ENCODE results near the gene DNER.

DNER gene

DNA sequence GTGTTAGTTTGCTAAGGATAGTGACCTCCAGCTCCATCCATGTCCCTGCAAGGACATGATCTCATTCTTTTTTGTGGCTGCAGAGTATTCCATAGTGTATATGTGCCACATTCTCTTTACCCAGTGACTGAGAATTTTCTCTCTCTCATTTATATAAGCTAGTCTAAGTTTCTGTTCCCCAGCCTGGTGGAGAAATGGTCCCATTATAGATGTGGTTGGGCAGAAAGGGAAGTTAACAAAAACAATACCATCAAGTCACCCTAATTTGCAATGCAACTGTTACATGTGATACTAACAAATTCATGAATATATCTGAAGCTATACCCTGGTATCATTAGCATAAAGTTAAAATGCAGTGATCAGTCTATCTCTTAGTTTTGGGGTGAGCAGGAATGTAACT, 54.0 kb downstream of the DNER start:
- H3K4me2 ChIP-seq (ENCODE audit: low read length), result no peak overlapping the region
- H3K36me3 ChIP-seq (replicated peaks; ENCODE audit: low read depth, low read length), result no peaks in the 10 kb centered on the region
- TF ChIP-seq, protein P1, sequence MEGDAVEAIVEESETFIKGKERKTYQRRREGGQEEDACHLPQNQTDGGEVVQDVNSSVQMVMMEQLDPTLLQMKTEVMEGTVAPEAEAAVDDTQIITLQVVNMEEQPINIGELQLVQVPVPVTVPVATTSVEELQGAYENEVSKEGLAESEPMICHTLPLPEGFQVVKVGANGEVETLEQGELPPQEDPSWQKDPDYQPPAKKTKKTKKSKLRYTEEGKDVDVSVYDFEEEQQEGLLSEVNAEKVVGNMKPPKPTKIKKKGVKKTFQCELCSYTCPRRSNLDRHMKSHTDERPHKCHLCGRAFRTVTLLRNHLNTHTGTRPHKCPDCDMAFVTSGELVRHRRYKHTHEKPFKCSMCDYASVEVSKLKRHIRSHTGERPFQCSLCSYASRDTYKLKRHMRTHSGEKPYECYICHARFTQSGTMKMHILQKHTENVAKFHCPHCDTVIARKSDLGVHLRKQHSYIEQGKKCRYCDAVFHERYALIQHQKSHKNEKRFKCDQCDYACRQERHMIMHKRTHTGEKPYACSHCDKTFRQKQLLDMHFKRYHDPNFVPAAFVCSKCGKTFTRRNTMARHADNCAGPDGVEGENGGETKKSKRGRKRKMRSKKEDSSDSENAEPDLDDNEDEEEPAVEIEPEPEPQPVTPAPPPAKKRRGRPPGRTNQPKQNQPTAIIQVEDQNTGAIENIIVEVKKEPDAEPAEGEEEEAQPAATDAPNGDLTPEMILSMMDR (IDR thresholded peaks at IDR 0.05; ENCODE audit: low read depth, low read length), result no peak
- no peak for TF ChIP-seq EZH2phosphoT487 (IDR thresholded peaks at IDR 0.05; ENCODE audit: low read depth)
- H3K79me2 ChIP-seq (ENCODE audit: low read length), result no peaks in the 10 kb centered on the region
- no peaks in the 10 kb centered on the region for H3K27me3 ChIP-seq (ENCODE audit: low read depth, low read length)
- no peak overlapping the region for H3K4me3 ChIP-seq (ENCODE audit: low read length)
- H3K9ac ChIP-seq (ENCODE audit: low read length), result no peak overlapping the region
- peaks cover 5% of the 10 kb centered on the region for H3K4me1 ChIP-seq (ENCODE audit: low read length)
- no peaks in the 10 kb centered on the region for H4K20me1 ChIP-seq (ENCODE audit: insufficient read depth, low read length)
- H3K27ac ChIP-seq (ENCODE audit: low read length), result no peak overlapping the region
- H2AFZ ChIP-seq (ENCODE audit: low read depth, low read length), result no peak overlapping the region
- H3K9me3 ChIP-seq (ENCODE audit: insufficient read depth, low read length), result no peaks in the 10 kb centered on the region

DNA sequence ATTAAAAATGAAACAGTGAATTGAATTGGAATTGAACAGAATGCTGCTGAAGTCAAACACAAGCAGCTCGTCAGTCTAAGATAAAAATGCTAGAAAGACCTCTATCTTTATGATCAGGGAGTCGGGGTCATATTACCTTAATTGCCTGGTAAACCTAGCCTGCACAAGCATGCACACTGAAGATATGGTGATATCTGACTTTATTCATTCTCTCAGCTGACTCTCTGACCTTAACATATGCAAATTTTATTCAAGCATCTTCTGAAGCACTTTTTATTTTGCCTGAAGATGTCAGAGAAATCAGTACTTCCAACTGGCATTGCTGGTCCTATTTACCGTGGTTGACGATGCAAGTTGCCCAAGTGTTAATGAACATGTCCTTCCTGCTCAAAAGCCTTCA, 56.4 kb downstream of the DNER start:
- H3K9ac ChIP-seq (ENCODE audit: low read length), result no peak overlapping the region
- no peaks in the 10 kb centered on the region for H3K27me3 ChIP-seq (ENCODE audit: low read depth, low read length)
- H3K4me3 ChIP-seq (ENCODE audit: low read length), result no peak overlapping the region
- H4K20me1 ChIP-seq (ENCODE audit: insufficient read depth, low read length), result no peaks in the 10 kb centered on the region
- H2AFZ ChIP-seq (ENCODE audit: low read depth, low read length), result no peak overlapping the region
- no peaks in the 10 kb centered on the region for H3K36me3 ChIP-seq (replicated peaks; ENCODE audit: low read depth, low read length)
- no peak overlapping the region for H3K27ac ChIP-seq (ENCODE audit: low read length)
- H3K4me1 ChIP-seq (ENCODE audit: low read length), result peaks cover 5% of the 10 kb centered on the region
- TF ChIP-seq, protein P1 (IDR thresholded peaks at IDR 0.05; ENCODE audit: low read depth, low read length), result no peak
- TF ChIP-seq EZH2phosphoT487 (IDR thresholded peaks at IDR 0.05; ENCODE audit: low read depth), result no peak
- no peak overlapping the region for H3K4me2 ChIP-seq (ENCODE audit: low read length)
- H3K9me3 ChIP-seq (ENCODE audit: insufficient read depth, low read length), result no peaks in the 10 kb centered on the region
- no peaks in the 10 kb centered on the region for H3K79me2 ChIP-seq (ENCODE audit: low read length)

DNA sequence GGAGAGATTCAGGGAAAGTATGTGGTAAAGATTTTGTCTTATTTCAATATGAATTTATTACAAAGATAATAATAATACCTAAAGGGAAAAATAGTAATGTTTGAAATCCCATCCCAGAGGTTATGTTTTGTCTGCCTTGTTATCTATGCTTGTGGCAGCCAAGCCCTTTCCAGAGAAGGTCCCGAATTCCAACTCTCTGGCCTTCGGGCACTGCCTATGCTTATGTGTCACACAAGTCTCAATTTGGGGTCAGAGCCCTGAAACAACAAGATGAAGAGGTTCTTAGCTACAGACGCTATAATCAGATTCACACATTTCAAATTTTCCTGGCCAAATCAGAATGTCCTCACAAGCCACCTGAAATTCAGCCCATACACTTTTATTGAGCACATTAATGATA, 59.9 kb downstream of the DNER start:
- H3K27me3 ChIP-seq (ENCODE audit: low read depth, low read length), result peaks cover 3% of the 10 kb centered on the region; the same call in 1 of the 2 replicates
- H3K9me3 ChIP-seq (ENCODE audit: insufficient read depth, low read length), result no peaks in the 10 kb centered on the region
- H2AFZ ChIP-seq (ENCODE audit: low read depth, low read length), result no peak overlapping the region
- no peak for TF ChIP-seq EZH2phosphoT487 (IDR thresholded peaks at IDR 0.05; ENCODE audit: low read depth)
- TF ChIP-seq, protein P1 (IDR thresholded peaks at IDR 0.05; ENCODE audit: low read depth, low read length), result no peak
- no peak overlapping the region for H3K9ac ChIP-seq (ENCODE audit: low read length)
- no peak overlapping the region for H3K27ac ChIP-seq (ENCODE audit: low read length)
- H3K4me3 ChIP-seq (ENCODE audit: low read length), result no peak overlapping the region
- no peaks in the 10 kb centered on the region for H3K79me2 ChIP-seq (ENCODE audit: low read length)
- H4K20me1 ChIP-seq (ENCODE audit: insufficient read depth, low read length), result no peaks in the 10 kb centered on the region
- H3K4me1 ChIP-seq (ENCODE audit: low read length), result no peaks in the 10 kb centered on the region
- H3K36me3 ChIP-seq (replicated peaks; ENCODE audit: low read depth, low read length), result no peaks in the 10 kb centered on the region
- H3K4me2 ChIP-seq (ENCODE audit: low read length), result no peak overlapping the region

DNA sequence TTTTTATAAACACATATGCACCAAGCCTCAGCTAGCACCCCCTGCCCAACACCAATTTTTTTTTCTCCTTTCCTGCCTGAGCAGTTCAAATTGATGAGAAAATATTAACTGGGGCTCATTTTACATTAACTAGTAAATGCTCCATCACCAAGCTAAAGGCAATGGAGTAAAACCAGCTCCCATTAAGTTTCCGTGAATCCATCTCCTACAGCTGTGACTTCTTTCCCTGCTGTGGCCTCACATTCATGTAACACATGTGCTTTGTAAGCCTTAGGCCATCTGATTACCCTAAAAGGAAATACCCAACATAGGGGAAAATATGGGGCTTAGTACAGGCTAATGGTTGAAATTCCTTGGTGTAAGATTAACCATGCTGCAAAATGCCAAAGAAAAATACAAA, 60.8 kb downstream of the DNER start:
- Histone ChIP-seq H3K79me2 (ENCODE audit: low read length) (no peaks in the 10 kb centered on the region), H4K20me1 (ENCODE audit: insufficient read depth, low read length) (no peaks in the 10 kb centered on the region)

More for the DNA sequence above, 60.8 kb downstream of the DNER start:
- Histone ChIP-seq H3K27ac (ENCODE audit: low read length) (no peak overlapping the region), H3K4me3 (ENCODE audit: low read length) (no peak overlapping the region), H2AFZ (ENCODE audit: low read depth, low read length) (no peak overlapping the region), H3K4me1 (ENCODE audit: low read length) (no peaks in the 10 kb centered on the region), H3K9ac (ENCODE audit: low read length) (no peak overlapping the region), H3K36me3 (replicated peaks; ENCODE audit: low read depth, low read length) (no peaks in the 10 kb centered on the region), H3K4me2 (ENCODE audit: low read length) (no peak overlapping the region), H3K9me3 (ENCODE audit: insufficient read depth, low read length) (no peaks in the 10 kb centered on the region), H3K27me3 (ENCODE audit: low read depth, low read length) (peaks cover 3% of the 10 kb centered on the region; the same call in 1 of the 2 replicates)
- no peak for TF ChIP-seq EZH2phosphoT487 (IDR thresholded peaks at IDR 0.05; ENCODE audit: low read depth)
- TF ChIP-seq, protein P1 (IDR thresholded peaks at IDR 0.05; ENCODE audit: low read depth, low read length), result no peak

All from OCI-LY3 (cell line).